Measurements from ENCODE around the gene PRRT3. TPM values are rescaled to one million over a fixed set of nuclear protein-coding genes. Genes with fewer than 3 reads are reported as not detected.

PRRT3 gene
- total RNA-seq, 1 experiment from 2014 or later: 9.2 TPM

DNA sequence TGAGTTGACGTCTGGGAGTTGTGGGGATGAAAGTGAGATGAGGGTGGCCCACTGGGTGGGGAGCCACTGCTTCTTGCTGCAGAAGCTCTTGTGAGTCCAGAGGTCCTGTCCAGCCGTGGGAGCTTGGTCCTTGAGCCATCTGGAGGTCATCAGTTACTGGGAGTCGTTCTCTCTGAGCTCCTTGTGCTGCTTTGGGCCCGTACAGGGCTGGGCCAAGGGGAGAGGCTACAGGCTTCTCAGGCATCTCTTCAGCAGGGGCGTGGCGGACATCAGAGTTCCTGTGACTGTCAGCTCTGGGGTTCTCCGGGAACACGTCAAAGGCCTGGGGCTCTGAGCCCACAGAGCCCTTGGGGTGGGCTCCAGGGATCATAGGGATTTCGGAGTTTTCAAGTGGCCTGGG lies 2.6 kb downstream of the PRRT3 start:
- POLR2A ChIA-PET: no interaction called here
- Mint-ChIP-seq H3K27ac (no peak overlapping the region), H3K9me3 (no peaks in the 10 kb centered on the region), H3K27me3 (ENCODE audit: low read depth) (peaks cover 19% of the 10 kb centered on the region), H3K4me3 (no peak overlapping the region), H3K36me3 (peaks cover 3% of the 10 kb centered on the region; the same call in 1 of the 2 replicates), H3K4me1 (peaks cover 12% of the 10 kb centered on the region)
- no peak for TF ChIP-seq RELA (CRISPR knock-in tag; IDR thresholded peaks at IDR 0.05; ENCODE audit: borderline replicate concordance)
- no peak for TF ChIP-seq KAT7 (CRISPR knock-in tag; IDR thresholded peaks at IDR 0.05; ENCODE audit: borderline replicate concordance)
- no peak for TF ChIP-seq TEAD1 (CRISPR knock-in tag; IDR thresholded peaks at IDR 0.05)
- TF ChIP-seq ZNF263 (CRISPR knock-in tag; IDR thresholded peaks at IDR 0.05; ENCODE audit: low read depth): no peak
- TF ChIP-seq, protein P1, sequence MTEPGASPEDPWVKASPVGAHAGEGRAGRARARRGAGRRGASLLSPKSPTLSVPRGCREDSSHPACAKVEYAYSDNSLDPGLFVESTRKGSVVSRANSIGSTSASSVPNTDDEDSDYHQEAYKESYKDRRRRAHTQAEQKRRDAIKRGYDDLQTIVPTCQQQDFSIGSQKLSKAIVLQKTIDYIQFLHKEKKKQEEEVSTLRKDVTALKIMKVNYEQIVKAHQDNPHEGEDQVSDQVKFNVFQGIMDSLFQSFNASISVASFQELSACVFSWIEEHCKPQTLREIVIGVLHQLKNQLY (CRISPR knock-in tag; IDR thresholded peaks at IDR 0.05): no peak
- TF ChIP-seq, protein P2, sequence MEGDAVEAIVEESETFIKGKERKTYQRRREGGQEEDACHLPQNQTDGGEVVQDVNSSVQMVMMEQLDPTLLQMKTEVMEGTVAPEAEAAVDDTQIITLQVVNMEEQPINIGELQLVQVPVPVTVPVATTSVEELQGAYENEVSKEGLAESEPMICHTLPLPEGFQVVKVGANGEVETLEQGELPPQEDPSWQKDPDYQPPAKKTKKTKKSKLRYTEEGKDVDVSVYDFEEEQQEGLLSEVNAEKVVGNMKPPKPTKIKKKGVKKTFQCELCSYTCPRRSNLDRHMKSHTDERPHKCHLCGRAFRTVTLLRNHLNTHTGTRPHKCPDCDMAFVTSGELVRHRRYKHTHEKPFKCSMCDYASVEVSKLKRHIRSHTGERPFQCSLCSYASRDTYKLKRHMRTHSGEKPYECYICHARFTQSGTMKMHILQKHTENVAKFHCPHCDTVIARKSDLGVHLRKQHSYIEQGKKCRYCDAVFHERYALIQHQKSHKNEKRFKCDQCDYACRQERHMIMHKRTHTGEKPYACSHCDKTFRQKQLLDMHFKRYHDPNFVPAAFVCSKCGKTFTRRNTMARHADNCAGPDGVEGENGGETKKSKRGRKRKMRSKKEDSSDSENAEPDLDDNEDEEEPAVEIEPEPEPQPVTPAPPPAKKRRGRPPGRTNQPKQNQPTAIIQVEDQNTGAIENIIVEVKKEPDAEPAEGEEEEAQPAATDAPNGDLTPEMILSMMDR (IDR thresholded peaks at IDR 0.05): no peak
- TF ChIP-seq IRF2 (CRISPR knock-in tag; IDR thresholded peaks at IDR 0.05; ENCODE audit: borderline replicate concordance, low read depth): no peak
- no peak for TF ChIP-seq GABPB1 (CRISPR knock-in tag; IDR thresholded peaks at IDR 0.05)
- TF ChIP-seq, protein P3, sequence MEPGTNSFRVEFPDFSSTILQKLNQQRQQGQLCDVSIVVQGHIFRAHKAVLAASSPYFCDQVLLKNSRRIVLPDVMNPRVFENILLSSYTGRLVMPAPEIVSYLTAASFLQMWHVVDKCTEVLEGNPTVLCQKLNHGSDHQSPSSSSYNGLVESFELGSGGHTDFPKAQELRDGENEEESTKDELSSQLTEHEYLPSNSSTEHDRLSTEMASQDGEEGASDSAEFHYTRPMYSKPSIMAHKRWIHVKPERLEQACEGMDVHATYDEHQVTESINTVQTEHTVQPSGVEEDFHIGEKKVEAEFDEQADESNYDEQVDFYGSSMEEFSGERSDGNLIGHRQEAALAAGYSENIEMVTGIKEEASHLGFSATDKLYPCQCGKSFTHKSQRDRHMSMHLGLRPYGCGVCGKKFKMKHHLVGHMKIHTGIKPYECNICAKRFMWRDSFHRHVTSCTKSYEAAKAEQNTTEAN (CRISPR knock-in tag; IDR thresholded peaks at IDR 0.05): no peak
- no peak for TF ChIP-seq SMAD3 (CRISPR knock-in tag; IDR thresholded peaks at IDR 0.05; ENCODE audit: borderline replicate concordance)
- TF ChIP-seq, protein P4, sequence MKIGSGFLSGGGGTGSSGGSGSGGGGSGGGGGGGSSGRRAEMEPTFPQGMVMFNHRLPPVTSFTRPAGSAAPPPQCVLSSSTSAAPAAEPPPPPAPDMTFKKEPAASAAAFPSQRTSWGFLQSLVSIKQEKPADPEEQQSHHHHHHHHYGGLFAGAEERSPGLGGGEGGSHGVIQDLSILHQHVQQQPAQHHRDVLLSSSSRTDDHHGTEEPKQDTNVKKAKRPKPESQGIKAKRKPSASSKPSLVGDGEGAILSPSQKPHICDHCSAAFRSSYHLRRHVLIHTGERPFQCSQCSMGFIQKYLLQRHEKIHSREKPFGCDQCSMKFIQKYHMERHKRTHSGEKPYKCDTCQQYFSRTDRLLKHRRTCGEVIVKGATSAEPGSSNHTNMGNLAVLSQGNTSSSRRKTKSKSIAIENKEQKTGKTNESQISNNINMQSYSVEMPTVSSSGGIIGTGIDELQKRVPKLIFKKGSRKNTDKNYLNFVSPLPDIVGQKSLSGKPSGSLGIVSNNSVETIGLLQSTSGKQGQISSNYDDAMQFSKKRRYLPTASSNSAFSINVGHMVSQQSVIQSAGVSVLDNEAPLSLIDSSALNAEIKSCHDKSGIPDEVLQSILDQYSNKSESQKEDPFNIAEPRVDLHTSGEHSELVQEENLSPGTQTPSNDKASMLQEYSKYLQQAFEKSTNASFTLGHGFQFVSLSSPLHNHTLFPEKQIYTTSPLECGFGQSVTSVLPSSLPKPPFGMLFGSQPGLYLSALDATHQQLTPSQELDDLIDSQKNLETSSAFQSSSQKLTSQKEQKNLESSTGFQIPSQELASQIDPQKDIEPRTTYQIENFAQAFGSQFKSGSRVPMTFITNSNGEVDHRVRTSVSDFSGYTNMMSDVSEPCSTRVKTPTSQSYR (CRISPR knock-in tag; IDR thresholded peaks at IDR 0.05): no peak
- no peak for TF ChIP-seq GTF2I (CRISPR knock-in tag; conservative IDR thresholded peaks at IDR 0.05)
- no peak for TF ChIP-seq ZNF317 (CRISPR knock-in tag; IDR thresholded peaks at IDR 0.05; ENCODE audit: borderline replicate concordance, low read depth)
- no peak for TF ChIP-seq ZNF121 (CRISPR knock-in tag; IDR thresholded peaks at IDR 0.05)
- TF ChIP-seq ZBTB21 (CRISPR knock-in tag; IDR thresholded peaks at IDR 0.05; ENCODE audit: borderline replicate concordance): no peak
- no peak for TF ChIP-seq FOXP1 (CRISPR knock-in tag; IDR thresholded peaks at IDR 0.05; ENCODE audit: borderline replicate concordance)
- TF ChIP-seq NFYB (CRISPR knock-in tag; conservative IDR thresholded peaks at IDR 0.05; ENCODE audit: low read depth): no peak
- TF ChIP-seq RORB (CRISPR knock-in tag; IDR thresholded peaks at IDR 0.05): no peak
- no peak for TF ChIP-seq OVOL2 (CRISPR knock-in tag; IDR thresholded peaks at IDR 0.05; ENCODE audit: borderline replicate concordance)
- no peak for TF ChIP-seq CREM (CRISPR knock-in tag; IDR thresholded peaks at IDR 0.05)
- no peak for DNase-seq (ENCODE audit: low spot score)
- ATAC-seq: no peak
- CTCF ChIA-PET: interaction anchor here (4.5 kb wide), 1 partner anchor 17 kb away, joined by 143 read pairs; the partner anchor contains the start of gene CRELD1

DNA sequence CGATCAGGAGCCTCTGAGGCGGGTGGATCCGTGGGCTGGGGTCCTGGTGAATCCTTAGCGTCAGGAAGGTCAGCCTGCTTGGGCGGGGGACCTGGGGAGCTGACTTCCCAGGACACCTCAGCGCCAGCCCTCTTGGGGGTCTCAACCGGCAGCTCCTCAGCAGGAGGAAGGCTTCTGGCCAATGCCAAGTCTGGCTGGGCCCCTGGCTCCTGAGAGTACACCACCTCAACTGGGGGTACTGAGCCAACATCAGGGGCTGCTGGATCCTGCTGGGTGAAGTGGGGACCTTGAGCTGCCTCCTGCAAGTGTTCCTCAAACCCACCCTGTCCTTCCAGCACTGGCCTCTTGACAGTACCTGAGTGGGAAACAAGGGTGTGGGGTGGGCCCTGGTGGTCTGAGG lies 3.1 kb downstream of the PRRT3 start:
- Mint-ChIP-seq H3K36me3 (peaks cover 3% of the 10 kb centered on the region; the same call in 1 of the 2 replicates), H3K9me3 (no peaks in the 10 kb centered on the region), H3K4me3 (no peak overlapping the region), H3K4me1 (peaks cover 7% of the 10 kb centered on the region), H3K27me3 (ENCODE audit: low read depth) (peaks cover 14% of the 10 kb centered on the region), H3K27ac (no peak overlapping the region)
- ChIA-PET POLR2A (no interaction called here), CTCF (interaction anchor here (4.5 kb wide), 1 partner anchor 16 kb away, joined by 143 read pairs; the partner anchor contains the start of gene CRELD1)
- no peak for ATAC-seq
- no peak for TF ChIP-seq OVOL2 (CRISPR knock-in tag; IDR thresholded peaks at IDR 0.05; ENCODE audit: borderline replicate concordance)
- no peak for DNase-seq (ENCODE audit: low spot score)

Data from WTC11 (cell line).